H1 (cell line): ENCODE results near the gene TRIM52. TPM values are rescaled to one million over a fixed set of nuclear protein-coding genes. Genes with fewer than 3 reads are reported as not detected.

Source experiments
- CTCF ChIA-PET: fragments of 300-600 bp; sonication (Branson Sonifier 250); formaldehyde crosslinking; loops from one replicate; lab custom pipeline; 2021; ENCODE audit not compliant: partially characterized antibody; lab: Charles Lee
- POLR2A ChIA-PET: fragments of 300-600 bp; sonication (Branson Sonifier 250); formaldehyde crosslinking; loops from one replicate; lab custom pipeline; 2021; ENCODE audit warnings: inconsistent platforms; ENCODE audit not compliant: partially characterized antibody; lab: Charles Lee
- DNase-seq, 2 experiments: peaks; one replicate each; pipeline versions ENCODE4 v3.0.0 to v3.0.0-alpha.2; 2010 to 2022; ENCODE audit warnings: low spot score in 2 of 2, low read depth in 1 of 2, mixed read lengths in 1 of 2
- FAIRE-seq: peaks from 2 replicates; lab custom pipeline; 2011; peaks lifted over from hg19 to GRCh38; lab: Jason Lieb, UNC
- H2AFZ ChIP-seq: 2 replicates; pipeline ENCODE4 v1.8.1; 2012; ENCODE audit warnings: low read length, inconsistent platforms
- H2AK5ac ChIP-seq: 2 replicates; pipeline ENCODE4 v1.6.1; 2013; ENCODE audit warnings: low read depth, low read length
- H2BK120ac ChIP-seq: replicated peaks from 2 replicates; pipeline ENCODE3; 2013; ENCODE audit warnings: low read depth, low read length, inconsistent platforms
- H2BK12ac ChIP-seq: 2 replicates; pipeline ENCODE4 v1.6.1; 2013; ENCODE audit warnings: low read depth, low read length
- H2BK15ac ChIP-seq: 2 replicates; pipeline ENCODE4 v1.6.1; 2013; ENCODE audit warnings: low read length
- H2BK20ac ChIP-seq: 2 replicates; pipeline ENCODE4 v1.6.1; 2013; ENCODE audit warnings: low read length
- H2BK5ac ChIP-seq: 2 replicates; pipeline ENCODE4 v1.6.1; 2013; ENCODE audit warnings: low read depth, low read length
- H3K14ac ChIP-seq: 2 replicates; pipeline ENCODE4 v1.6.1; 2013; ENCODE audit warnings: inconsistent platforms; ENCODE audit not compliant: insufficient read length
- H3K18ac ChIP-seq: 2 replicates; pipeline ENCODE4 v1.6.1; 2013; ENCODE audit warnings: low read length; ENCODE audit errors: extremely low read depth
- H3K23ac ChIP-seq: 2 replicates; pipeline ENCODE4 v1.6.1; 2013; ENCODE audit warnings: inconsistent platforms; ENCODE audit not compliant: insufficient read length
- H3K23me2 ChIP-seq: 2 replicates; pipeline ENCODE4 v1.6.1; 2013; ENCODE audit warnings: low read depth, low read length
- H3K27ac ChIP-seq: 2 replicates; pipeline ENCODE4 v1.6.1; 2011; ENCODE audit warnings: low read depth, low read length, inconsistent platforms
- H3K27me3 ChIP-seq, 4 experiments: replicated peaks in 1 of 4; 1 replicate in 1 of 4; 2 replicates in 3 of 4; pipeline versions ENCODE4 v1.6.1 to v1.8.1; 2011 to 2013; ENCODE audit warnings: low read length in 3 of 4, mild to moderate bottlenecking in 3 of 4, inconsistent platforms in 2 of 4, mixed read lengths in 2 of 4, moderate library complexity in 1 of 4; ENCODE audit not compliant: control insufficient read depth in 3 of 4, insufficient read depth in 3 of 4; ENCODE audit errors: extremely low read depth in 1 of 4
- H3K36me3 ChIP-seq, 4 experiments: 2 replicates each; pipeline versions ENCODE4 v1.6.1 to v1.8.1; 2011 to 2013; ENCODE audit warnings: mild to moderate bottlenecking in 4 of 4, low read length in 3 of 4, moderate library complexity in 2 of 4, control low read depth in 1 of 4, inconsistent platforms in 1 of 4; ENCODE audit not compliant: insufficient read depth in 4 of 4, control insufficient read depth in 2 of 4
- H3K4ac ChIP-seq: replicated peaks from 2 replicates; pipeline ENCODE3; 2013; ENCODE audit warnings: low read length, low read depth, mixed read lengths, inconsistent platforms; ENCODE audit not compliant: insufficient read length
- H3K4me1 ChIP-seq, 4 experiments: replicated peaks in 1 of 4; 1 replicate in 1 of 4; 2 replicates in 3 of 4; pipeline versions ENCODE4 v1.6.1 to v1.8.1; 2011 to 2013; ENCODE audit warnings: low read length in 3 of 4, inconsistent platforms in 2 of 4, mixed read lengths in 1 of 4; ENCODE audit not compliant: insufficient read depth in 4 of 4, control insufficient read depth in 3 of 4
- H3K4me2 ChIP-seq, 2 experiments: 2 replicates each; pipeline versions ENCODE4 v1.6.1 to v1.8.1; 2011 to 2013; ENCODE audit warnings: low read depth in 2 of 2, low read length in 2 of 2, control low read depth in 1 of 2, inconsistent platforms in 1 of 2, mild to moderate bottlenecking in 1 of 2; ENCODE audit not compliant: insufficient read depth in 1 of 2
- H3K4me3 ChIP-seq, 4 experiments: fragments of 200-600, 300-600 bp in 1 of 4; sonication (generic), shearing (Covaris generic), sonication (Bioruptor Twin) in 1 of 4; 2 replicates each; pipeline versions ENCODE4 v1.5.1 to v1.8.1; 2011 to 2016; ENCODE audit warnings: low read length in 4 of 4, low read depth in 3 of 4, control low read depth in 2 of 4, inconsistent platforms in 2 of 4, mild to moderate bottlenecking in 2 of 4, mixed read lengths in 1 of 4, moderate library complexity in 1 of 4; ENCODE audit not compliant: insufficient read depth in 2 of 4; ENCODE audit errors: extremely low read depth in 1 of 4
- H3K56ac ChIP-seq: replicated peaks from 2 replicates; pipeline ENCODE3; 2013; ENCODE audit warnings: low read depth, mild to moderate bottlenecking, mixed read lengths, low read length, inconsistent platforms; ENCODE audit not compliant: insufficient read length
- H3K79me1 ChIP-seq: 2 replicates; pipeline ENCODE4 v1.6.1; 2013; ENCODE audit warnings: low read depth, low read length, control low read depth
- H3K79me2 ChIP-seq, 2 experiments: 2 replicates each; pipeline versions ENCODE4 v1.6.1 to v1.8.1; 2012 to 2013; ENCODE audit warnings: low read length in 2 of 2, mild to moderate bottlenecking in 2 of 2, inconsistent platforms in 1 of 2; ENCODE audit not compliant: insufficient read depth in 2 of 2, control insufficient read depth in 1 of 2
- H3K9ac ChIP-seq, 4 experiments: replicated peaks in 1 of 4; 1 replicate in 1 of 4; 2 replicates in 3 of 4; pipeline versions ENCODE4 v1.6.1 to v1.8.1; 2011 to 2013; ENCODE audit warnings: low read depth in 3 of 4, low read length in 3 of 4, control low read depth in 2 of 4, mild to moderate bottlenecking in 2 of 4, moderate library complexity in 2 of 4, inconsistent platforms in 1 of 4; ENCODE audit errors: extremely low read depth in 1 of 4
- H3K9me3 ChIP-seq, 2 experiments: 2 replicates each; pipeline versions ENCODE4 v1.6.1 to v1.8.1; 2012 to 2013; ENCODE audit warnings: mild to moderate bottlenecking in 2 of 2, moderate library complexity in 2 of 2, control low read depth in 1 of 2, inconsistent platforms in 1 of 2, low read depth in 1 of 2, low read length in 1 of 2, mixed read lengths in 1 of 2; ENCODE audit not compliant: insufficient read depth in 2 of 2
- H4K20me1 ChIP-seq, 2 experiments: replicated peaks in 1 of 2; 2 replicates each; pipeline versions ENCODE3 to v1.8.1; 2011 to 2013; ENCODE audit warnings: inconsistent platforms in 2 of 2, low read length in 2 of 2, mild to moderate bottlenecking in 1 of 2; ENCODE audit not compliant: insufficient read depth in 2 of 2, control insufficient read depth in 1 of 2
- H4K5ac ChIP-seq: 2 replicates; pipeline ENCODE4 v1.6.1; 2013; ENCODE audit warnings: low read length, low read depth, mixed read lengths, inconsistent platforms; ENCODE audit not compliant: insufficient read length
- H4K8ac ChIP-seq: 2 replicates; pipeline ENCODE4 v1.8.0; 2013; ENCODE audit warnings: mild to moderate bottlenecking, moderate library complexity, low read length, inconsistent platforms; ENCODE audit not compliant: insufficient read depth; ENCODE audit errors: extremely low read depth
- H4K91ac ChIP-seq: replicated peaks from 2 replicates; pipeline ENCODE3; 2013; ENCODE audit warnings: low read length, mixed read lengths, inconsistent platforms; ENCODE audit not compliant: insufficient read length
- ASH2L ChIP-seq: fragments of 200-600, 300-600 bp; sonication (generic); IDR thresholded peaks from one replicate; pipeline ENCODE4 v1.7.1; 2017; ENCODE audit warnings: low read length
- BCL11A ChIP-seq, 2 experiments: IDR thresholded peaks; one replicate each; pipeline ENCODE4 v1.6.1; 2011; ENCODE audit warnings: low read depth in 2 of 2, low read length in 2 of 2, mild to moderate bottlenecking in 2 of 2
- E2F6 ChIP-seq: IDR thresholded peaks from 2 replicates; pipeline ENCODE4 v1.6.1; 2012; ENCODE audit warnings: inconsistent platforms
- EGR1 ChIP-seq: IDR thresholded peaks from 2 replicates; pipeline ENCODE4 v1.6.1; 2011; ENCODE audit warnings: low read depth, low read length, borderline replicate concordance
- HDAC2 ChIP-seq, 2 experiments: fragments of 300-600 bp in 1 of 2; sonication (generic) in 1 of 2; IDR thresholded peaks; 2 replicates each; pipeline ENCODE4 v1.6.1; 2011 to 2012; ENCODE audit warnings: low read depth in 2 of 2, low read length in 2 of 2, mild to moderate bottlenecking in 2 of 2, moderate library complexity in 2 of 2, borderline replicate concordance in 1 of 2, inconsistent platforms in 1 of 2
- POLR2A ChIP-seq, 2 experiments: IDR thresholded peaks; 1 replicate in 1 of 2; 2 replicates in 1 of 2; pipeline ENCODE4 v1.6.1; 2011; ENCODE audit warnings: low read depth in 2 of 2, low read length in 2 of 2, mild to moderate bottlenecking in 2 of 2; ENCODE audit errors: control extremely low read depth in 1 of 2
- POU5F1 ChIP-seq: IDR thresholded peaks from 2 replicates; pipeline ENCODE4 v1.6.1; 2011; ENCODE audit warnings: low read depth, mild to moderate bottlenecking, low read length, moderate library complexity
- RBBP5 ChIP-seq: IDR thresholded peaks from 2 replicates; pipeline ENCODE4 v1.7.1; 2012; ENCODE audit warnings: low read depth, mild to moderate bottlenecking, inconsistent platforms, low read length, moderate library complexity, borderline replicate concordance
- SIRT6 ChIP-seq: IDR thresholded peaks from one replicate; pipeline ENCODE4 v1.7.1; 2012; ENCODE audit warnings: low read length, inconsistent platforms
- SIX5 ChIP-seq: IDR thresholded peaks from 2 replicates; pipeline ENCODE4 v1.6.1; 2011; ENCODE audit warnings: mild to moderate bottlenecking, low read depth, low read length
- SP1 ChIP-seq: IDR thresholded peaks from 2 replicates; pipeline ENCODE4 v1.6.1; 2011; ENCODE audit warnings: low read depth, low read length
- TCF12 ChIP-seq: IDR thresholded peaks from 2 replicates; pipeline ENCODE4 v1.6.1; 2011; ENCODE audit warnings: low read depth, mild to moderate bottlenecking, low read length
- WGBS, 2 experiments: shearing (Covaris generic) in 1 of 2; methylation state at CpG; one replicate each; pipeline versions ENCODE4 v1.1.6 to v1.1.7; 2013 to 2015; ENCODE audit warnings: low lambda C conversion rate in 2 of 2, mixed read lengths in 2 of 2, inconsistent platforms in 1 of 2, low coverage in 1 of 2, missing lambda C conversion rate in 1 of 2; ENCODE audit not compliant: insufficient replicate concordance in 2 of 2, insufficient coverage in 1 of 2, insufficient read length in 1 of 2; ENCODE audit errors: extremely low coverage in 1 of 2, missing lambda C conversion rate in 1 of 2; 5-methylcytosine and 5-hydroxymethylcytosine counted together
- polyA plus RNA-seq, 7 experiments: library from polyadenylated mRNA; depleted of rRNA in 3 of 7; stranded (reverse) in 5 of 7; unstranded in 2 of 7; fragments of >200 nt in 5 of 7; fragments of 200-250 nt in 2 of 7; gene quantifications; 1 replicate in 5 of 7; 2 replicates in 1 of 7; 4 replicates in 1 of 7; pipeline versions ENCODE4 v1.2.1 to v1.2.3, GENCODE V29; 2011 to 2013; ENCODE audit warnings: missing spikeins in 2 of 7, mixed read lengths in 2 of 7
- total RNA-seq: library from RNA; stranded (reverse); fragmentation: NEBNext Ultra II Directional; extraction: Animal tissue kit (Norgen Biotek cat#: 25700); gene quantifications from 2 replicates; pipeline ENCODE4 v1.2.1, GENCODE V29; 2021

Gene TRIM52
- total and polyA plus RNA-seq, 2 of the 8 experiments (the other 6 are each of a cell fraction or from before 2014, with no cell fraction given): 4.2 to 5.7 TPM

GRCh38 chr5:181237729-181238385 is 23.1 kb downstream of the TRIM52 start:
- Histone ChIP-seq H3K4me3 (no peak overlapping the region), H3K27ac (no peak overlapping the region), H2AFZ (no peak overlapping the region), H3K23me2 (peaks cover 3% of the 10 kb centered on the region; the same call in 1 of the 2 replicates), H3K4me2 (no peak overlapping the region), H3K9me3 (no peaks in the 10 kb centered on the region), H2BK12ac (no peak overlapping the region), H2BK5ac (no peak overlapping the region), H4K8ac (no peak overlapping the region), H3K14ac (no peak overlapping the region), H2BK15ac (no peak overlapping the region), H3K79me1 (peaks cover 5% of the 10 kb centered on the region; the same call in 1 of the 2 replicates), H3K27me3 (no peaks in the 10 kb centered on the region), H3K56ac (no peak overlapping the region), H2BK20ac (no peak overlapping the region), H3K4me1 (peaks cover 5 to 16% (median 8%) of the 10 kb centered on the region in 4 experiments), H4K5ac (no peak overlapping the region), H2BK120ac (no peak overlapping the region), H2AK5ac (no peak overlapping the region), H4K20me1 (peaks cover 26 to 34% of the 10 kb centered on the region in 2 experiments), H3K36me3 (peaks cover 60 to 88% (median 74%) of the 10 kb centered on the region in 4 experiments), H3K9ac (no peak overlapping the region), H3K23ac (no peak overlapping the region), H3K79me2 (peaks cover 16 to 30% of the 10 kb centered on the region in 2 experiments), H3K4ac (no peak overlapping the region), H4K91ac (no peak overlapping the region), H3K18ac (no peak overlapping the region)
- ChIA-PET POLR2A (interaction anchor here (0.6 to 34.2 kb wide), 6 partner anchors 0 to 1311 kb away, joined by 3 to 1334 read pairs (median 54); partner anchors contain the start of genes RACK1, TRIM41, TRIM52 and TRIM7), CTCF (interaction anchor here (1.6 kb wide), 1 partner anchor 11 kb away, joined by 5 read pairs; no protein-coding TSS in a partner anchor)
- 90% methylated on average over 5 of the region's 5 CpGs; no CpG with 5 or more reads in 1 of the 2 experiments for WGBS, 2 experiments
- FAIRE-seq (no peak), DNase-seq (no peak)
- no peak for TF ChIP-seq E2F6
- TF ChIP-seq POLR2A (IDR thresholded peaks at IDR 0.05; ENCODE audit: control extremely low read depth in 1 of 2, low read depth in 2 of 2, low read length in 2 of 2): peak in 1 of 2 experiments; percentile 70; a peak in 2 of 3 replicates
- no peak for TF ChIP-seq BCL11A (IDR thresholded peaks at IDR 0.05; ENCODE audit: low read depth in 2 of 2, low read length in 2 of 2)
- TF ChIP-seq RBBP5: no peak
- TF ChIP-seq SIRT6: no peak
- no peak for TF ChIP-seq ASH2L
- TF ChIP-seq EGR1: no peak
- no peak for TF ChIP-seq SIX5
- TF ChIP-seq TCF12: no peak
- TF ChIP-seq HDAC2 (IDR thresholded peaks at IDR 0.05; ENCODE audit: borderline replicate concordance in 1 of 2, low read depth in 2 of 2, low read length in 2 of 2): no peak
- TF ChIP-seq SP1: 0 out of 2 replicates have a peak, but pooled peaks have one; percentile 7
- TF ChIP-seq POU5F1: no peak
